HG03045 (cell line): ENCODE results near the gene ATE1.
"Not testable (repeated sequence)": the region's sequence is repeated elsewhere in the genome, so short reads cannot be mapped to it uniquely, and the experiment has no call there.

Source experiments
- ATAC-seq: cut with Tn5 transposase; IDR thresholded peaks from one replicate; pipeline ENCODE4 v1.9.1; 2021; ENCODE audit warnings: mild to moderate bottlenecking, moderate library complexity; ENCODE audit not compliant: unreplicated experiment

ATE1 gene

DNA sequence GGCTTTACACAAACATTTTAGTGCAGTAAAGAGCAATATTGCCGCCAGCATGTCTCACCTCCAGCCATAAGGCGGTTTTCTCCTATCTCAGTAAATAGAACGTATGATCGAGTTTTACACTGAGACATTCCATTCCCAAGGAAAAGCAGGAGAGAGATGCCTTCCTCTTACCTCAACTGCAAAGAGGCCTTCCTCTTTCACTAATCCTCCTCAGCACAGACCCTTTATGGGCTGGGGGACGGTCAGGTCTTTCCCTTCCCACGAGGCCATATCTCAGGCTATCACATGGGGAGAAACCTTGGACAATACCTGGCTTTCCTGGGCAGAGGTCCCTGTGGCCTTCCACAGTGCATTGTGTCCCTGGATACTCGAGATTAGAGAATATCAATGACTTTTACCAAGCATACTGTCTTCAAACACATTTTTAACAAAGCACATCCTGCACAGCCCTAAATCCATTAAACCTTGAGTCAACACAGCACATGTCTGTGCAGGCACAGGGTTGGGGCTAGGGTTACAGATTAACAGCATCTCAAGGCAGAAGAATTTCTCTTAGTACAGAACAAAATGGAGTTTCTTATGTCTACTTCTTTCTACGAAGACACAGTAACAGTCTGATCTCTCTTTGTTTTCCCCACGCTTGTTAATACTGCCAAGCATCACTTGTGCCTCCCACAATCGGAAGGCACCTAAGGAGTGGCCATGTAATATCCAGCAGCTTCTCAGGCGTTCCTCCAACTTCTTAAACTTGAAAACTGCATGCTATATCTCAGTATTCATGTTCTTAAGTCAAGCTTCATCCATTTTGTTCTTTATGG lies 2.6 kb upstream of the ATE1 start:
- ATAC-seq, result not testable (repeated sequence)

DNA sequence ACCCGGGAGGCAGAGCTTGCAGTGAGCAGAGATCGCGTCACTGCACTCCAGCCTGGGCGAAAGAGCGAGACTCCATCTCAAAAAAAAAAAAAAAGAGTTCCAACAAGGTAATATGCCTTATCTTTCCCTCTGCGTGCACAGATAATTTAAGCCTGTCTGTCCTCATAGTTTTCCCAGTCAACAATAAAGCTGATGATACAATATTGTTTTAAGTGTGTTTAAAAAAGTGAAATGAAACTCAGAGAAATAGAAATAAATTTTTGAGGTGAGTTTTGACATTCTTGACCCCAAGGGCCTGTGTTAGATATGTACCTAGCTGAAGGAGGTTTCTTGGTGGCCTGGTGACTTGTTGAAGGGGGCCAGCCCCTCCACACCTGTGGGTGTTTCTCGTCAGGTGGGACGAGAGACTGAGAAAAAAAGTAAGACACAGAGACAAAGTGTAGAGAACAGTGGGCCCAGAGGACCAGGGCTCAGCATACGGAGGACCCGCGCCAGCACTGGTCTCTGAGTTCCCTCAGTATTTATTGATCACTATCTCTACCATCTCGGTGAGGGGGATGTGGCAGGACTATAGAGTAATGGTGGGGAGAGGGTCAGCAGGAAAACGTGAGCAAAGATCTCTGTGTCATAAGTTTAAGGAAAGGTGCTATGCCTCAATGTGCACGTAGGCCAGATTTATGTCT lies 1.9 kb upstream of the ATE1 start:
- not testable (repeated sequence) for ATAC-seq

DNA sequence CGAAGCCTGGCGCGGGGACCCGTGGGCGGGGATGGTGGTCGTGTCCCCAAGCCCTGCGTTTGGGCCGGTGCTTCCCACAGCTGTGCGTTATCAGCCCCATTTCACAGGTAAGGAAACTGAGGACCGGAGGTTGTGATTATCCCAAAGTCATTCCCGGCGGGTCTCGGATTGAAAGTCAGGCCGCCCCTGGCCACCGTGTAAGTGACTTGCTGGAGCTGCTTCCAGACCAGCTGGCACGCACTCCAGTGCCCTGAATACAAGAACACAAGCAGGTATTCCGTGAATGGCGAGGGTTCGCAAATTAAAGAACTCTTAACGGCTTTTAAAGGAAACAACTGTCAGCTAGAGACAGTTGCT lies 675 bp upstream of the ATE1 start:
- ATAC-seq, result no peak

GRCh38 chr10:121927318-121927840 lies 452 bp downstream of the ATE1 start:
- peak; percentile 51 for ATAC-seq

- no peak for ATAC-seq
These were observed 1.0 kb downstream of the ATE1 start for GRCh38 chr10:121926671-121927317.

GRCh38 chr10:121926157-121926556 lies 1.7 kb downstream of the ATE1 start:
- ATAC-seq, result no peak

GRCh38 chr10:121921238-121921931 lies 6.4 kb downstream of the ATE1 start:
- ATAC-seq, result no peak

DNA sequence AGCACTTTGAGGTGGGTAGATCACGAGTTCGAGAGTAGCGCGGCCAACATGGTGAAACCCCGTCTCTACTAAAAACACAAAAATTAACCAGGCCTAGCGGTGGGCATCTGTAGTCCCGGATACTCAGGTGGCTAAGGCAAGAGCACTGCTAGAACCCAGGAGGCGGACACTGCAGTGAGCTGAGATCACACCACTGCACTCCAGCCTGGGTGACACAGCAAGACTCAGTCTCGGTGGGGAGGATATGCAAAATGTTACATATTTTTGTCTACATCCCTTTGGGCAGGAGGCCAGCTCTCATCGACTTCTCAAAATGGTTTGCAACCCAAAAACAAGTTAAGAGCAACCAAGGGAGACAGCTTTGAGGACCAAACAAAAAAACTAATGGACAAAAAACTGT lies 8.2 kb downstream of the ATE1 start:
- ATAC-seq, result no peak

DNA sequence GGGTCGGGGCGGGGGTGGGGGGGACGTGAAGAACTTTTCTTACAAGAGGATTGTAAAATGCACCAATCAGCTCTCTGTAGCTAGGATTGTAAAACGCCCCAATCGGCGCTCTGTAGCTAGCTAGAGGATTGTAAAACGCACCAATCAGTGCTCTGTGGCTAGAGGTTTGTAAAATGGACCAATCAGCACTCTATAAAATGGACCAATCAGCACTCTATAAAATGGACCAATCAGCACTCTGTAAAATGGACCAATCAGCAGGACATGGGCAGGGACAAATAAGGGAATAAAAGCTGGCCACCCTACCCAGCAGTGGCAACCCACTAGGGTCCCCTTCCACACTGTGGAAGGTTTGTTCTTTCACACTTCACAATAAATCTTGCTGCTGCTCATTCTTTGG lies 9.0 kb downstream of the ATE1 start:
- not testable (repeated sequence) for ATAC-seq

- no peak for ATAC-seq
These were observed 13.2 kb downstream of the ATE1 start for GRCh38 chr10:121914661-121915060.

- no peak for ATAC-seq
These were observed 16.5 kb downstream of the ATE1 start for GRCh38 chr10:121911421-121911697.

DNA sequence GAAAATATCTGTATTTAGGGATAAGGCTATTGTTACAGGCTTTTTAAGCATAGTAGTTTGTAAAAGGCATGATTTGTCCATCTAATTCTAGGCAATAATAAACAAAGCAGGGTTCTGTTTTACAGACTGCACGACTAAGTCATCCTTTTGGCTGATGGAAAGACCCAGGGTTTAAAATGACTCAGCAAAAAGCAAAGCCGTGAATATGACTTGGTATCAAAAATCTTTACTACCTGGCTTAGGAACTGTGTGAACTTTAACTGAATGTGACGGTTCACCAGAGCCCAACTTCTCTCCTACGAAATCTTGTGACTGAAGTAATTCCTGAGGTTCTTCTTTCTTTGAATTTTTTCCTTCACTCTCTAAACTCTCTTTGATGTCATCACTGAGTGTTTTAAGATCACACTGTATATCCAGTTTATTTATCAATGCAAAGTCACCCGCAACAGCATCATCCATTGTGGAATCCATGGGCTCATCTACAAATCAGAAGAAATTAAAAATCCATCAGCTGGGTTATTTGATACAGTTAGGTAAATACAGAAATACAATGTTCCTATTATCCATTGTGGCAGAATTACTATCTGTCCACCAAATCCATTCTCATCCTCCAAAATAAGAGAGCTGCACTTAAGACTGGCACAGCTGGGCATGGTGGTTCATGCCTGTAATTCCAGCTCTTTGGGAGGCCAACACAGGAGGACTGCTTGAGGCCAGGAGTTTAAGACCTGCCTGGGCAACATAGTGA lies 17.0 kb downstream of the ATE1 start:
- ATAC-seq, result no peak

DNA sequence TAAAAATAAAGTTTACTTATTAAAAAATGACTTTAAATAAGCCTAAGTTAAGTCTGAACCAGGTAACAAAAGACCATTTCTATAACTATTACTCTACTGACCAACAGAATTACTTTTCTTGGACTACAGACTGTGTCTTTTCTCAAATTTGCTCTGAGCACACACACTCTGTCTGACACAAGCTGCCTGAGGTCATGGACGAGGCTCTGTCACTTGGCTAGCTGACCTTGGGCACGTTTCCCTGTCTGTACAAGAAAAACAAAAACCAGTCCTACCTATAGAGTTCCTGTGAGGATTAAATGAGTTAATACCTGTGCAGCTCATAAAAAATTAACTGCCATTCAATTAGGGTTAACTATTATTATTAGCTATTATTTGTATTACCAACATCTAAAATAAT lies 22.9 kb downstream of the ATE1 start:
- ATAC-seq, result no peak

GRCh38 chr10:121900443-121901174 lies 27.2 kb downstream of the ATE1 start:
- ATAC-seq, result no peak

GRCh38 chr10:121899727-121900126 lies 28.1 kb downstream of the ATE1 start:
- no peak for ATAC-seq

- no peak for ATAC-seq
These were observed 36.7 kb downstream of the ATE1 start for GRCh38 chr10:121891103-121891502.

DNA sequence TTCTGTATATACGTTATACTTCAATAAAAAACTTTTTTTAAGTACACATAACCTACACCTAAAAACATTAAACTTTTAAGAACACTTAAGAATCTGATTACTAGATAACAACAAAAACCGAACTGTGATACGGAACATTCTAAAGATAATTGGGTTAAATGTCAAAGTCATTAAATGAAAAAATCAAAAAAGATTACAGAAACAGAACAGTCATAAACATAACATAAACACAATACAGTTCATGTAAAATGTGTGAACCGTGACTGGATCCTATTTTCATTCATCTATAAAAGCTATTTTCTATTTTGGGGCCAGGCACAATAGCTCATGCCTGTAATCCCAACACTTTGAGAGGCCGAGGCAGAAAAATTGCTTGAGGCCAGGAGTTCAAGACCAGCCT lies 38.6 kb downstream of the ATE1 start:
- no peak for ATAC-seq

DNA sequence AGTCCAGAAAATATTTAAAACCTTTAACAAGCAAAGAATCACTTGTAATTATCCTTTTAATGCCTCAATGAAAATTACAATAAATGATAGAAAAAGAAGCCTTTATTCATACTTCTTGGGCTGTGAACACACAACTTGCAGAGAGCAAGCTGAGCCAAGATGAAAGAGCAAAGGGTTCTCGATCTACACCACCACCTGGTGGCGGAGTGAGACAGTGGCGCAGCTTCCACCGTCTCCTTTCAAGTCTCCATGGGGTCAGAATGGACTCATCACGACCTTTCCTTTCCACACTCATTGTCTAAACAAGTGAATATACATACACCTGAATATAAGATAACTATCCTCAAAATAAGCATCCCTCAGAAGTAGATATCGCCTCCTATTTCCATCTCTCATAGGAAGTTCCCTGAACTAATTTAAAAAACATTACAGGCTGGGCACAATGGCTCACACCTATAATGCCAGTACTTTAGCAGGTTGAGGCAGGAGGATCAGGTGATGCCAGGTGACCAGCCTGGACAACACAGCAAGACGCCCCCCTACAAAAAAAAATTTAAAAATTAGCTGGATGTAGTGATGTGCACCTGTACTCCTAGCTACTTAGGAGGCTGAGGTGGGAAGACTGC lies 40.7 kb downstream of the ATE1 start:
- ATAC-seq, result no peak

- no peak for ATAC-seq
These were observed 41.6 kb downstream of the ATE1 start for GRCh38 chr10:121886181-121886580.

DNA sequence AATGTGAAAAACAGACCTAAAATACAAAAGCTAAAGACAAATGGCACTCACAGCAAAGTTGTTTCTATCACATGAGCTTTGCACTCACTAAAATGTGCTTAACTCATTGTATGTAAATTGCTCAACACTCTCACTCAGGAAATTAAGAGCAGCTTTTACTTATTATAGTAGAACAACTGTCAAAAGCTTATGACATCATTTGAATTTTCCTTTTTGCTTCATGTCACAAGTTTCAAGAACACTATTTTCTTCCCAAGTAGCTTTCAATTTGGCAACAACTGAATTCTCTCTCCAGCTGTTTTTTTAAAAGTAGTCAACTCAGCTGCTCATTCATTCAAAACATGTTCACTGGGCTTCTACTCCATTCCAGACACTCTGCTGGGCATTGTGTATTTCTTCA lies 46.9 kb downstream of the ATE1 start:
- no peak for ATAC-seq
